HG02571 (cell line): ENCODE data around the gene DOK4.

Experiments
- ATAC-seq: cut with Tn5 transposase; IDR thresholded peaks from one replicate; pipeline ENCODE4 v1.9.1; 2021; ENCODE audit warnings: mild to moderate bottlenecking, moderate library complexity; ENCODE audit not compliant: unreplicated experiment

DOK4 gene

GRCh38 chr16:57479205-57479975 is 6.9 kb downstream of the DOK4 start:
- ATAC-seq = no peak

DNA sequence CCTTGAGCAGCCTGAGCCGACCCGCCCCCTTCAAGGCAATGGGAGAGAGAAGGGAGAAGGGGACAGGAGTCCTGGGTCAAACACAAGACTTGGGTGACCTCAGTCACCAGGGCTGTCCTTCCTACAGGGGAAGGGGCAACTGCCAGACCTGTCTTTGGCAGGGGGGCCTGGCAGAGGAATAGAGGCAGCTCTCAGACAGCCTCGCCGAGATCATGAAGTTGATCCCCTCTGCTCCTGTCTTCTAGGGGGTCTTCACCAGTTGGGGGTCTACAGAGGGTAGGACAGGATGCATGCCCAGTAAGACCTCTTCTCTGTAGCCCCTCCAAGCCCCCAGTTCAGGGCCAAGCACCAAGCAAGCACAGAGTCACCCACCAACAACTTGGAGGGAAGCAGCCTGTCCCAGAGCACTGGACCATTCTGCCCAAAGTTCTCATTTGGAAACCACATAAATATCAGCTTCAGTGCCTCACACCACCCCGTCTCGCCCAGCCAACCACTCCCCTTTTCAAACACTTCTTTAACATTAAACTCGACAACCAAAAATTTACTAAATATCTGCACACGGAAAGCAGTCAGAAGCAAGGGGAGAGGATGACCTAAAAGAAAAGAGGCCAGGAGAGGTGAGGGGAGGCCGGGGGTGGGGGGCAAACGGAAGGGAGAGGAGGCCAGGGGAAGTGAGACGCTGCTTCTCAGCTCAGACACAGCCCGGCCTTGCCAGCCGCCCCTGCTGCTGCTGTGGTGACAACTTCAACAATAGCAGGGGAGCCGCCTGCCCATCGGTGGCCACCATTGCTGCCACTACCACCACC is 7.7 kb downstream of the DOK4 start:
- no peak for ATAC-seq

DNA sequence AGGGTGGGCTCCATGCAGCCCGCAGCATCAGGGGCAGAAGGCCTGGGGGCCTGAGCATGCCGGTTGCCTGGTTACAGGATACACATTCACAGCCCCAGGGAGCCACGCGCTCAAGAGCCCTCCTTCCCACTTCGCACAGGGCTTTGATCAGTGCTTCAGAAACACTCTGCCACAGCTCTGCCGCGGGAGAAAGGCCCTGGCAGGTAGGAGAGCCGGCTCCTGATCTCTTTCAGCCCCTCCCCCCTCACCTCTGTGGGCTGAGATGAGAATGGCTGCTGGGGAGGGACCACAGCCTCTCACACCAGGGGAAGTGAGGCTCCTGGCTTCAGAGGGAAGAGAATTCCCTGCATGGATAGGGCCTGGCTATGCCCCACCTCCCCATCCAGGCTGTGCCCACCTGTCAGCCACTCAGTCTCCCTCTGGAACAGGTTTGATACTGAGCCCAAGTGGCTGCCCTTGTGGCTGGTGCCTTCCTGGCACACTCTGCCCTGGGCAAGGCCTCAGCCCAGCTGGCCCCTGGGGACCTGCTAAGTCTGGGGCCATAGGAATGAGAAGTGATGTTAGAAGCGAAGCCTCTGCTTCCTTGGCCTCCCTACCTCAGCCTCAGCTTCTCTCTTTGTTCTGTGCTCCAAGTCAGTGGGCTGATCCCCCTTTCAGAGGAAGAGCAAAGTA is 8.6 kb downstream of the DOK4 start:
- no peak for ATAC-seq

GRCh38 chr16:57476546-57477410 is 9.5 kb downstream of the DOK4 start:
- no peak for ATAC-seq

- peak; percentile 74 for ATAC-seq
Observed at GRCh38 chr16:57475711-57476339, 10.5 kb downstream of the DOK4 start.

DNA sequence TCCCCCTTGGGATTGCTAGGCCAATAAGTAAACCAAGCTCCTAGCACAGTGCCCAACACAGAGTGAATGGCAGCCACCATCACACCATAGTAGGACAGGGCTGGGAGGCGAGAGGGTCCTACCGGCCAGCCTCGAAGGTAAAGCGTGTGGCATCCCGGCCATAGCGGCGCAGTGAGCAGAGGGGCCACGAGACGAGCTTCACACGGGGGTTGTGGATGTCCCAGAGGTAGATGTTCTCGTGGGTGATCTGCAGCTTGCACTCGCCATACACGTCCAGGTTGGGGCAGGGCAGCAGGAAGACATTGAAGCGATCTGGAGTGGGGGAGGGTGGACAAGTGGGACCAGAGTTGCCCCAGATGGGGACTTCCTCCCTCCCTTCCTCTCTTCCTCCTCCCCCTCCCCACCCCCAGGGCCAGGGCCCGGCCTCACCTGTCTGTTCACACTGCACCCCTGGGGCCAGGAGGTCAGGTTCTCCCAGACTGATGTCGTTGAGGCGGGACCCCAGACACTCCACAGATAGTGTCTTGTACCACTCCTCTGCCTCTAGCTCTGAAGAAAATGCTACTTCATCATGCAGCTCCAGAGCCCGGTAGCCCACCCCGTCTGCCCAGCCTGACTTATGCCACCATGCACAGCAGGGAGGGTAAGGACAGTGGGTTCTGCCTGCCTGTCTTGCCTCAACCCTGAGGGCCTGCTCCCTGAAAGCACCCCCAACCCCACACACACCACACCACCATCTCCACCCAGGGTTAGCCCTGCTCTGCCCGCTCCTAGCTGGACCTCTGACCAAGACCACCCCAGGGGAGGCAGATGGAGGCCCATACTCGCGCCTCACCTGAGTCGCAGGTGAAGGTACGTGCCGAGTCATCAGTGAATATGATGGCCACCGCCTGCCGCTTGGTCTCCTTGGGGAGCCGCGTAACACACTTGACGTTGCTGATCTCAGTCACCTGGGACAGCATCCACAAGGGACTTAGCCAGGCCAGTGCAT is 11.3 kb downstream of the DOK4 start:
- no peak for ATAC-seq

- no peak for ATAC-seq
Observed at GRCh38 chr16:57473906-57474305, 12.4 kb downstream of the DOK4 start.

DNA sequence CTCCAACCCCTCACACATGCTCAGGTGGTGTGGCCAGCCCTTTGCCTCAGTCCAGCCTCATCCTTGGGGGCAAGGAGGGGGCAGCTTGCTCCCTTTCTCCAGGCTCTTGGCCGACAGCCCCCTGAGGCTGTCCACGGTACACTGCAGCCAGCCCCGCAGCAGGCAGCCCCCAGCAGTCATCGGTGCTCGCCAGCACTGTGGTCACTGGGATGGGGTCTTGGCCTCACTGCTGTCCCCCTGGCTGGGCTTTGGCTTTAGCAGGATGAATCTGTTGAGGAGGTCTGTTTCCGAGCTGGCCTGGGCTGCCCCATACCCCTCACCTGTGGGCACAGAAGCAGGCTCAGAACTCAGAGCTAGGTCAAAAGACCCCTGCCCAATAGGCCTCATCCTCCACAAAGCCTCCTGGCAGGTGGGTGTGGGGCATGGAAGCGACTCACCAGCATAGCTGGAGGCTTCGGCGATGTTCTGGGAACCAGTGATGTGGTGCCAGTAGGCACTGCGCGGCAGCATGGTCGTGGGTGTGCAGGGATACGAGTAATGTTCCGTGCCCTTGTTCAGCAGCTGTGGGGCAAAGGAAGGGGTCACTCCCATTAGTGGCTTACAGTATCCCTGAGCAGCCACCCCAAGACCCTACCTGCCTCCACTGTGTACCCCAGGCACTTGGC is 13.0 kb downstream of the DOK4 start:
- no peak for ATAC-seq

DNA sequence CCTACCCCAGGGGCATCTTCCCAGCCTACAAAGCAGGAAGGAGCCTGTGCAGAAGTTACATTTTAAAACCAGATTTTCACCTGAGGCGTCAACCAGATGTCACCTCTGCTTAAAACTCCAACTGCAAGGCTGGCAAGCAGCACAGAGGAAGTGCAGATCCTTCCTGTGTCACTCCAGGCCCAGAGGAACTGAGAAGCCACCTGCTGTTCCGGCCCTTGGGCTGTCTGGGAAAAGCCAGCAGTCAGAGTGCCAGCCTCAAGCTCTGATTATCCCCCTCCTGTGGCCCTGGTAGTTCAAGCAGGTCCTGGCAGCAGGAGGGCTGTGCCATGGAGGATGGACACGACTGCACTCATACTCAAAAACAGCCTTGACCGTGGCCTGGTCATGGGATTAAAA is 13.6 kb downstream of the DOK4 start:
- no peak for ATAC-seq

DNA sequence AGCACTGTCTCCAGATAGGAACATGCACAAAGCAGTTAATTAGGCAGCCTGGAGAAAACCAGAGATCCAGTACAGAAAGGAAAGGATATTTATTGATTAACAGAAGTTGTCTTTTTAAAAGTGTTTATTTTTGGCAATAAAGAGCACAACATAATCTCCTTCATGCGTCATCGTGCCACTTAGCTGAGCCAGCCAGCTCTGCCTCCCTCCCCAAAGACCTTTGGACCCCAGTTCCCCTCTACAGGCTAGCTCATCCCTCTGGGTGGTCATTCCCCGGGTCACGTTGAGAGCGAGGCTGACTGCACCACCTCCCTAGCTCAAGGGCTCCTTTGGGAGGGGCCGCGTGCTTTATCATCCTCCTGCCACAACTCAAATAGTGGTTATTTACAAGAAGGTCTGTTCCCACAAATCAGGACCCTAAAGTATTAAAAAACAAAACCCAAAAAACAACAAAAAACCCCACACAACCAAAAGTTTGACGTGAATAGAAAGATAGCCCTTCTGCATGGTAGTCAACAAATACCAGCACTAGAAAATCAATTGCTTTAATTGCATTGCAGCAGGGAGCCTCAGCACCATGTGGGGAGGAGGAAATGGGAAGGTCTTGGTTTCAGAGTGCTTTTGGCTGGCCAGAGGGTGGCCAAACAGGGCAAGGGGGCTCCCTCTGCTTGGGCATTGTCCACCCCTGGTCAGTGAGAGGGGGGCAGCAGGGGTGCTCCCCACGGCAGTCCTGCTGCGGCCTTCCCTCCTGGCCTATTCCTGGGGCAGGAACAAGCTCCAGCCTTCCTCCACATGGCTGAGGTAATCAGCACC is 14.2 kb downstream of the DOK4 start:
- no peak for ATAC-seq

DNA sequence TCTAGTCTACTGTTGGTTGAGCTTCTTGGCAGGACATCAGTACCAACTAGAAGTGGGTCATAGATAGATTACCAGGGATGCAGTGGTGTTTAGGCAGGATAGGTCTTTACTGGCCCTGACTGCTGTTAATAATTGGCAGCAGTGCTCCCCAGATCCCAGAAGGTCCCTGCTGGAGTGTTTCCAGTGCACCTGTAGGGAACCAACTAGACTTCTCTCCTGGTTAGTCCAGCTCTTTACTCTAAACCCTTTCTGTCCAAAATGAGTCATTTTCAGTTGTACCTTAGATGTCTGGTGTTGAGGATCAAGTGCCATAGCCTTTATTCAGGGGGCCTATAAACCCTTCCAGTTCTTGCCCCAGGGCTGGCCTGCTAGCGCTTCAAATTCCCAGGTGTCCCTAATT is 15.1 kb downstream of the DOK4 start:
- no peak for ATAC-seq

GRCh38 chr16:57470711-57471110 is 15.6 kb downstream of the DOK4 start:
- no peak for ATAC-seq

DNA sequence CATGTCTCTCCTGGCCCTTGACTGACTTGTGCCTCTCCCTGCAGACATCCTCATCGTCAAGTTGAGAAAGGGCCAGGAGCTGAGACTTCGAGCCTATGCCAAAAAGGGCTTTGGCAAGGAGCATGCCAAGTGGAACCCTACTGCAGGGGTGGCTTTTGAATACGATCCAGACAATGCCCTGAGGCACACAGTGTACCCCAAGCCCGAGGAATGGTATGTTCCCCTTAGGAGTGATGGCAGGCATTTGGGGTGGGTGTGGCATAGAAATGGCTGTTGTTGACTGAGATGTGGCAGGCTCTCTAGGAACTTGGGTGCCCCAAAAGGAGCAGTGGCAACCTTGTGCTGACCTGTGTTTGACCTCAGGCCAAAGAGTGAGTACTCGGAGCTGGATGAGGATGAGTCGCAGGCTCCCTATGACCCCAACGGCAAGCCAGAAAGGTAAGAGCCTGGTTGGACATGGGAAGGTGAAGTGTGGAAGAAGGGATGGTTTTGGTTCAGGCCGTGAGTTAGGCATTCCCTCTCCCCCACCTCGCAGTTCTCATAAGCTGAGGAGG is 16.3 kb downstream of the DOK4 start:
- no peak for ATAC-seq

DNA sequence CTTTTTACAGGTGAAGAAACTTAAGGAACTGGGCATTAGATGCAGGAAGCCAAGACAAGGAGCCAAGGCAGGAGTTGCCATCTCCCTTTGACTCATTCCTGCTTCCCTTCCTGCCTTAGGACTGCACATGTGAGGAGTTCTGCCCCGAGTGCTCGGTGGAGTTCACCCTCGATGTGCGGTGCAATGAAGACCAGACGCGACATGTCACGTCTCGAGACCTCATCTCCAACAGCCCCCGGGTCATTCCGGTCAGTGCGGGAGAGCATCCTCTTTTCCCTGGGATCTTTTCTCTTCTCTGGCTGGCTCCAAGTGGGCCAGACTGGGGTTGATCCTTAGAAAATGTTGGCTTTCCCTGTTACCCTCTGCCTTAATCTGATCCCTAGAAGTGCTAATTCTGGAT is 17.2 kb downstream of the DOK4 start:
- ATAC-seq = no peak

DNA sequence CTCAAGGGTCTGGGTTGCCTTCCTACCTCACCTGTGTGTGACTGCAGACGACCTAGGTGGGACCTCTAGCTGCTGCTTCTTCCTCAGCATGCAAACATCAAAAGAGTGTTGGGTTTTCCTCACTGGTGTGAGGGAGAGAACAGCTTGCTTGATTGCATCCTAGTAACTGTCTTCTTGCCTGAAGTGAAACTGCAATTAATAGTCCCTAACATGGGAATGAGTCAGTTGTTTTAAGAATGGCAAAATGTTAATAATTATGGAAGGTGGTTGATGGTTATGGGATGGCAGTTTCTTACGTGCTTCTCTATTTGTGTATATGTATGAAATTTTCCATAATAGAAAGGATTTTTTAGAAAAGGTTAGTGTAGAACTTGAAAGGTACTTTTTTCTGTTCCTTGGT is 17.9 kb downstream of the DOK4 start:
- no peak for ATAC-seq

DNA sequence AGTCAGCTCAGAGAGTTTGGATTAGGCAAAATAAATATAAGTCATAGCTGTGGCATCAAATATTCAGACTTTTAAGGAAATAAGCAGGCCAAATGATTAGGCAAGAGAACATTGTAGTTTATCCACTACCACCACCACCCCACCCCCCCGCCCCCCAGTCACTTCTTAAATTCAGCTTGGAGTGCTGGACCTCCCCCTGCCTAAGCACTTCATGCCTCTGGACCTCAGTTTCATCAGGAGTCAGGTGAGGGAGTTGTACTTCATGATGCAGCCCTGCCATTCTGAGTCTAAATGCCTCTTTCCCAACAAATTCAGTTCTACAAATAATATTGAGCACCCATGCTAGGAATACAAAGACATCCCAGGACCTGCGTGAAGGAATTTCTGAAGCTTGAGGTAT is 21.8 kb downstream of the DOK4 start:
- no peak for ATAC-seq

DNA sequence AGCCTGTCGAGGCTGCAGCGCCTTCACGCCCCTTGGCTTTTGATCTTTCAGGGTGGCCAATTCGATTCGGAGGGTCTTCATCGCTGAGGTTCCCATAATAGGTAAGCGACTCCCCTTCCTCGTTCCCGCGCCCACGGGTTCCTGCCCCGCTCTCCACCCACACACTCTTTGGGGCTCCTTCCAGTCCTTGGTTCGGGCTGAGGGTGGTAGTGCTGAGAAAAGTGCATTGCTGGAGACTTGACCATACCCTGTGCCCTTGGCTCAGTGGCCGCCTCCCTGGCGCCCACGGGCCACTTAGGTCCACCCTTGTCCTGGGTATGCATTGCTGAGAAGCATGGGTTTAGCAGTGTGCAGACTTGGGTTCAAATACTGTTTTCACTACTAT is 23.3 kb downstream of the DOK4 start:
- no peak for ATAC-seq
